GM12801 (cell line): ENCODE results near the gene IL3RA.

ENCODE experiments used
- TF ChIP-seq, protein P1 (sequence below): IDR thresholded peaks from one replicate; pipeline ENCODE4 v1.5.1; 2011; ENCODE audit warnings: control low read depth; ENCODE audit not compliant: insufficient read length; ENCODE audit errors: extremely low read depth

Gene IL3RA

DNA sequence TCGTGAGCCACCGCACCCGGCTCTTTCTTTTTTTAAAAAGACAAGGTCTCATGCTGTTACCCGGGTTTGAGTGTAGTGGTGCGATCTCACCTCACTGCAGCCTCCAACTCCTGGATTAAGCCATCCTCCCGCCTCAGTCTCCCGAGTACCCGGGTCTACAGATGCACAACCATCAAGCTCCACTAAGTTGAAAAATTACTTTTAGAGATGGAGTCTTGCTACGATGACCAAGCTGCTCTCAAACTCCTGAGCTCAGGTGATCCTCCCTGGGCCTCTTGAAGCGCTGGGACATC, 53.4 kb downstream of the IL3RA start:
- TF ChIP-seq, protein P1, sequence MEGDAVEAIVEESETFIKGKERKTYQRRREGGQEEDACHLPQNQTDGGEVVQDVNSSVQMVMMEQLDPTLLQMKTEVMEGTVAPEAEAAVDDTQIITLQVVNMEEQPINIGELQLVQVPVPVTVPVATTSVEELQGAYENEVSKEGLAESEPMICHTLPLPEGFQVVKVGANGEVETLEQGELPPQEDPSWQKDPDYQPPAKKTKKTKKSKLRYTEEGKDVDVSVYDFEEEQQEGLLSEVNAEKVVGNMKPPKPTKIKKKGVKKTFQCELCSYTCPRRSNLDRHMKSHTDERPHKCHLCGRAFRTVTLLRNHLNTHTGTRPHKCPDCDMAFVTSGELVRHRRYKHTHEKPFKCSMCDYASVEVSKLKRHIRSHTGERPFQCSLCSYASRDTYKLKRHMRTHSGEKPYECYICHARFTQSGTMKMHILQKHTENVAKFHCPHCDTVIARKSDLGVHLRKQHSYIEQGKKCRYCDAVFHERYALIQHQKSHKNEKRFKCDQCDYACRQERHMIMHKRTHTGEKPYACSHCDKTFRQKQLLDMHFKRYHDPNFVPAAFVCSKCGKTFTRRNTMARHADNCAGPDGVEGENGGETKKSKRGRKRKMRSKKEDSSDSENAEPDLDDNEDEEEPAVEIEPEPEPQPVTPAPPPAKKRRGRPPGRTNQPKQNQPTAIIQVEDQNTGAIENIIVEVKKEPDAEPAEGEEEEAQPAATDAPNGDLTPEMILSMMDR = no peak

DNA sequence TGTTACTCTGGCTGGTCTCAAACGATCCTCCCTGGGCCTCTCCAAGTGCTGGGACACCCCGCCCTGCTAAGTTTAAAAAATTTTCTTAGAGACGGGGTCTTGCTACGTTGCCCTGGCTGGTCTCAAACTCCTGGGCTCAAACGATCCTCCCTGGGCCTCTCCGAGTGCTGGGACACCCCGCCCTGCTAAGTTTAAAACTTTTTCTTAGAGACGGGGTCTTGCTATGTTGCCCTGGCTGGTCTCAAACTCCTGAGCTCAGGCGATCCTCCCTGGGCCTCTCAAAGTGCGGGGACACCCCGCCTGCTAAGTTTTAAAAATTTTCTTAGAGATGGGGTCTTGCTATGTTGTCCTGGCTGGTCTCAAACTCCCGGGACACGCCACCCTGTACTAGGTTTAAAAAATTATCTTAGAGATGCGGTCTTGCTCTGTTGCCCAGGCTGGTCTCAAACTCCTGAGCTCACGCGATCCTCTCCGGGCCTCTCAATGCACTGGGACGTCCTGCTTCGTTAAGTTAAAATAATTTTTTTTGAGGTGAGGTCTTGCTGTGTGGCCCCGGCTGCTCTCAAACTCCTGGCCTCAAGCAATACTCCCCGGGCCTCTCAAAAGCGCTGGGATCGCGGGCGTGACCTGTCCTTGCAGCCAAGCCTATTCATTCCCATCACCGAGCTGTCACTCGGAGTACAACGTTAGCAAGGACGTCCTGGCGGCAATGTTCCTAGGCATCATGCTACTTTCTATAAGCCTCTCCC, 54.2 kb downstream of the IL3RA start:
- TF ChIP-seq, protein P1 = no peak

DNA sequence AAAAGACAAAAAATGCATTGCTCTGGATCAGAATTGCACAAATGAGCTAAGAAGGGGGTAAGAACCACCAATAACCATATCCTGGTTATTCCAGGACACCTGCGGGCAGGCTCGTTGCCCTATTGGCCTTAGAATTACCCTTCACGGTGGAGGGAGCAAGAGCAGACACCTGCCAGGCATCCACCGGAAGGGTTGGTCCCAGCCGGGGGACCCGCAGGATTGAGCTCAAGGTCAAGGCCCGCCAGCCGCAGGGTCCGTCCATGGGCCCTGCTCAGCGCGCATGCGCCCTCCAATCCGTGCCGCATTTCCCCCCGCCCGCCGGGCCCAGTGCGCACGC, 54.8 kb downstream of the IL3RA start:
- TF ChIP-seq, protein P1 = no peak

DNA sequence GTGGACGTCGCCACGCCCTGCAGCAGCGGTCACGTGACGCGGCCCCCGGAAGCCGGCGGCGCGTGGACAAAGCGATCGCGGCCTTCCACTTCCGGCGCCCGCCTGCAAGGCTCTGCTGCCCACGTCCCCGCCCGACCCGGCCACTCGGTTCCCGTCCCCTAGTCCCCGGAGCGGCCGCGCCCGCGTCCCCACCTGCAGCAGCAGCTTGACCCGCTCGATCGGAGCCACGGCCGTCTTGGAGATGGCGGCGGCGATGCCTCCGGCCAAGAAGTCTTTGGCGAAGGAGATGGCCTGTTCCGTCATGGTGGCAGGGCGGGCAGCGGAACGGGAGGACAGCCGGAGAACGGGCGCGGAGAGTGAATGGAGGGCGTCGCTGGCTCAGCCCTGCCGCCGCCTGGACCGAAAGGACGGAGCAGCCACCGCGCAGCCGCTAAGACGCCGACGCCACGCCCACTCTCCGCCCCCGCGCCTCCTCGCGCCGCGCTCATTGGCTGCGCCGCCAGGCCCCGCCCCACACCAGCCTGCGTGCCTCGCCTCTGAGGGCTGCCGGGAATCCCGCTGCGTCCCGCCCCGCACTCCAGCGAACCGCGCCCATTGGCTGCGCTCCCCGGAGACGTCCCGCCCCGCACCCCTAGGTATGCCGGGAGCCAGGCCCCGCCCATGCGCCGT, 55.3 kb downstream of the IL3RA start, which contains the start of gene SLC25A6:
SLC25A6 (minus strand) TSS at position 407 of the 669 bp plus-strand sequence; CDS start at position 303, 104 bp downstream.
- TF ChIP-seq, protein P1 = no peak

DNA sequence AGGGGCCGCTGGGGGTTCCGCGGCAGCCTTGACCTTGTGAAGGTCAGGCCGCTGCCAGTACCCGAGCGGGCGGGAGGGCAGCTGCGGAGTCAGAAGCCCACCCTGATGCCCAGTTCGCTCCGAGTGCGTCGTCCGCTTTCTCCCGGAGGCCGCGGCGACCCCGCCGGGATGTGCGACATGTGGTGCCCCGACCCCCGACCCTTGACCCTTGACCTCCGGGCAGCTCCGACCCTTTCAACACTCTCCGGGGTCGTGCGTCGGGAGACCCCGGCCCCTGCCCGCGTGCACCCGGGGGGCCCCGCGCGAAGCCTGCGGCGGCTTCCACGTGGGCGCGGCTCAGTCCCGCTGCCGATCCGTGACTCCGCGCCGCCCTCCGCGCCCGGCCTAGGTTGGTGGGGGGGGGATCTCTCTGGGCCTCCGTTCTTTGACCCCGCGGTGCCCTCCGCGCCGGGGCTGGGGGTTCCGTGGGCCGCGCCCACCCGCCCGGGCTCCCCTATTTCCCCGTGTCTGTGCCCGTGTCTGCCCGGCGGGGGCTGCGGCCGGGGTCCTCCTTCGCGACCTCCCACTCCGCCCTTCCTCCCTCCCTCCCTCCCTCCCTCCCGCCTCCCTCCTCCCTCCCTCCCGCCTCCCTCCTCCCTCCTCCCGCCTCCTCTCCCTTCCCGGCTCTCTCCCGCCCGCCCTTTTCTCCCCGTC, 55.9 kb downstream of the IL3RA start:
- TF ChIP-seq, protein P1 = no peak

DNA sequence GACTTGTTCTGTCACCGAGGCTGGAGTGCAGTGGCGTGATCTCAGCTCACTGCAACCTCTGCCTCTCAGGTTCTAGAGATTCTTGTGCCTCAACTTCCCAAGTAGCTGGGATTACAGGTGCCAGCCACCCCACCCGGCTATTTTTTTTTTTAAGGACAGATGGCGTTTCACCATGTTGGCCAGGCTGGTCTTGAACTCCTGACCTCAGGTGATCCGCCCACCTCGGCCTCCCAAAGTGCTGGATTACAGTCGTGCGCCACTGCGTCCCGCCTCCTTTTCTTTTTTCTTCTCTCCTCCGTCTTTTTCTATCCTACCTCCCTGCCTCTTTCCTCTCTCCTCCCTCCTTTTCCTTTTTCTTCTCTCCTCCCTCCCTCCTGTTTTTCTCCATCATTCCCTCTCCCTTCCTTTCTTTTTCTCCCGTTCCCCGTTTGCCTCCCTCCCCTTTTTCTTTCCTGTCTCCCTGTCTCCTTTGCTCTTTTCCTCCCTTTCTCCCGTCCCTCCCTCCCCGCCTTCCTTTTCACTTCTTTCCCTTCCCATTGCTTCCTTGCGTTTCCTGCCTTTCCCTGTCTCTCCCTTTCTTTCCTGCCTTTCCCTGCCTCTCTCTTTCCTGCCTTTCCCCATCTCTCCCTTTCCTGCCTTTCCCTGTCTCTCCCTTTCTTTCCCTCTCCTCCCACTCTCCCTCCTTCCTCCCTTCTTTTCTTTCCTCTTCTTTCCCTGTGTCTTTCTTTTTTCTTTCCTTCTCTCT, 57.5 kb downstream of the IL3RA start:
- TF ChIP-seq, protein P1 = no peak
